WI38 (cell line): ENCODE measurements around the gene SH3RF3.

Experiments
- H3K4me3 ChIP-seq: 2 replicates; pipeline ENCODE4 v1.5.1; 2011; ENCODE audit warnings: low read depth, mild to moderate bottlenecking, control low read depth, low read length
- TF ChIP-seq, protein P1 (sequence below): IDR thresholded peaks from 2 replicates; pipeline ENCODE4 v1.5.1; 2012; ENCODE audit warnings: low read depth, mild to moderate bottlenecking, control low read depth, low read length

The SH3RF3 gene

DNA sequence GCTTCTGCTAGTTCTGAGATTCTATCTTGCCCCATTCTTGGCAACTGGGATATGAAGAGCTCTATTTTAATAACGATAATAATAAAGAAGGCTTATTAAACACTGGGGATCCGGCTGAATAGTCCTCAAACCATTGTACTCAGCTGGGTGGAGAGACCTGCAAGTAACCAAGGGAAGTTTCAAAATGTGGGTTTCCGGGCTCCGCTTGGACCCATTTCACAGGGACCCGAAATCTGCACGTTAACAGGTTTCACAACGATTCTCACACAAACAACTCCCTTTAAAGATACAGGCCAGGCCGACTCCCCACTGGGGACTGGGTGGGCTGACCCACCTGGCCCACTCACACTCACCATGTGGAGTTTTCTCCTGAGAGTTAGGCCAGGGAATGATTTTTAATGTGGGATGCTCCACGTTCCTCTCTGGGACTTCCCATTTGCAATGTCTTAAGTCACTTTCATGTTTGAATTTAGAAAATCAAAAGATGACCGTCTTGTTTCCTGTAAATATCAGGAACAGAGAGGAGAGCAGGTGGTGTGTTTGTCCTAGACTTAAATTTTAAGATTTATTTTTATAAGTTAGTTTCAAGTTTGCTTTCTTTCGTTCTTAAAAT is 96.3 kb downstream of the SH3RF3 start:
- H3K4me3 ChIP-seq: no peak overlapping the region
- TF ChIP-seq, protein P1, sequence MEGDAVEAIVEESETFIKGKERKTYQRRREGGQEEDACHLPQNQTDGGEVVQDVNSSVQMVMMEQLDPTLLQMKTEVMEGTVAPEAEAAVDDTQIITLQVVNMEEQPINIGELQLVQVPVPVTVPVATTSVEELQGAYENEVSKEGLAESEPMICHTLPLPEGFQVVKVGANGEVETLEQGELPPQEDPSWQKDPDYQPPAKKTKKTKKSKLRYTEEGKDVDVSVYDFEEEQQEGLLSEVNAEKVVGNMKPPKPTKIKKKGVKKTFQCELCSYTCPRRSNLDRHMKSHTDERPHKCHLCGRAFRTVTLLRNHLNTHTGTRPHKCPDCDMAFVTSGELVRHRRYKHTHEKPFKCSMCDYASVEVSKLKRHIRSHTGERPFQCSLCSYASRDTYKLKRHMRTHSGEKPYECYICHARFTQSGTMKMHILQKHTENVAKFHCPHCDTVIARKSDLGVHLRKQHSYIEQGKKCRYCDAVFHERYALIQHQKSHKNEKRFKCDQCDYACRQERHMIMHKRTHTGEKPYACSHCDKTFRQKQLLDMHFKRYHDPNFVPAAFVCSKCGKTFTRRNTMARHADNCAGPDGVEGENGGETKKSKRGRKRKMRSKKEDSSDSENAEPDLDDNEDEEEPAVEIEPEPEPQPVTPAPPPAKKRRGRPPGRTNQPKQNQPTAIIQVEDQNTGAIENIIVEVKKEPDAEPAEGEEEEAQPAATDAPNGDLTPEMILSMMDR: no peak

DNA sequence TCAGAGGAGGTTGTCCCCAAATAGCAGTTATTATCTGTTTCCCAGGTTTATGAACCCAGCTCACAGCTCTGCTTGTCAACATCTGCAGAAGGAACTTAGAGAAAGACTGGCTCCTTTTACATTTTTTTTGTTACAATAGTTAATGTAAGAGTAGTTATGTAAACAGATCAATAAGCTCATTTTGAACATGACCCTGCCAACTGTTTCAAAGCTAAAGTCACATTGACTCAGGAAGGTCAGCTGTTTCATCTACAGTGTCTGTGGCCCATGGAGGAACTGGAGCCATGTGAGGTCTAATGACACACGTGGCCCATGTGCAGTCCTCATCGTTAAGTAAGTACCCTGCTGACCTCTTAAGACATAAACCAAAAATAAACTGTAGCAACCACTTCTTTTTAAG is 97.1 kb downstream of the SH3RF3 start:
- TF ChIP-seq, protein P1: no peak
- H3K4me3 ChIP-seq: no peak overlapping the region

DNA sequence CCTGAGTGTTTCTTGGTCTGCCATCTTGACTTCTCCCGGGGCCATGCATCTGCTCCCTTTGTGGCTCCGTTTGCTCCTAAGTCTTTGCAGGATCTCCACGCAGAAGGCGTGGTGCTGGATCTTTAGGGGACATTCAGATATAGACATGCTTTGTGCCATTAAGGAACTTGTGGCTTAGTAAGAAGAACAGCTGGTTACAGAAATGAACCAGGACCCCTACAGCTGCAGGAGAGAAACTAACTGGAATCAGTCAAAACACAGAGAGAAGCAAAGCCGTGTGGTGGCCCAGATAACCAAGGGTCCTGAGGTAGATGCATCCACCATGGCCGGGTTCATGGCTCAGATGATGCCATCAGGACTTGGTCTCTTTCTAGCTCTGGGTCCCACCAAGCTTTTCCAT is 97.6 kb downstream of the SH3RF3 start:
- TF ChIP-seq, protein P1: no peak
- H3K4me3 ChIP-seq: no peak overlapping the region

DNA sequence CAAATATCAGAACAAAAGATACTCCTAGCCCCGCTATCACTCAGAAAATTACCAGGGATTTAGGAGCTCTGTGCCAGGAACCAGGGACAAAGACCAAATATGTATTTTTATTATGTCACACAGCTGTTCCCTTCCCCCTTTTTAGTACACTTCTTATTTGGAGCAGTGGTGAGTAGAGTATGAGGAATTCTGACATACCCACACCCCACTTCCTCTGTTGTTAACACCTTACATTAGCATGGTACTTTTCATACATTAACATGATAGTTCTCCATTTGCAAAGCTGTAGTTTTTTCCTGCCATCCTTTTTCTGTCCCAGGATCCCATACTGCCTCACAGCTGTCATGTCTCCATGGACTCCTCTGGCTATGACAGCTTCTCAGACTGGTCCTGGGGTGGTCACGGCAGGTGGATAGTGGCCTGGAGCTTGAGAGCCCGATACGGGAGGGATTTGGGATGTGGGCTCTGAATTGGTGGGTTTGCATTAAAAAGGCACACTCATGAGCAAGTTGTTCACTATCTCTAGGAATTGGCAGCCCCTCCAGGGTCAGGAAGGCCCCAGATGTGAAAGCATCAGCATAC is 100.2 kb downstream of the SH3RF3 start:
- no peak overlapping the region for H3K4me3 ChIP-seq
- TF ChIP-seq, protein P1: no peak

DNA sequence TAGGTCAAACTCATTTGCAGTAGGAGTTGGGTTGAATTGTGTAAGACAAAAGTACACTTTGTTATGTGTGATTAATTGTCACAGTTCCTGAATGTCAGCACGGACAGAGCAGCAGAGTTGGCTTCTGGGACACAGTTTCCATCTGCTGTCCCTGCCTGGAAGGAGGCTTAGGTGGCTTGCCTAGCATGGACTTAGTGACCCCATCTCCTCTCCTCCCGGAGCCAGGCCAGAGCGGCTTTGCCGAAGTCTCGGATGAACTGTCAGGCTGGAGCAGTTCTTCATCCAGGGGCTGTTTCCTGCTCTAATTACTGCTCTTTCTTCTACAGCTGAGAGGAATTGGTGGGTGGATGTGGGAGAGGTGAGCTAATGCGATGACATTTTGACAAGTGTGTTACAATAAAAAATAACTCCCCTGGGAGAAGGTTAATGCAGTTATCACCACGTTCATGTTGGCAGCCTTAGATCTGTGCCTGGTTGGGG is 102.0 kb downstream of the SH3RF3 start:
- TF ChIP-seq, protein P1: no peak
- no peak overlapping the region for H3K4me3 ChIP-seq

DNA sequence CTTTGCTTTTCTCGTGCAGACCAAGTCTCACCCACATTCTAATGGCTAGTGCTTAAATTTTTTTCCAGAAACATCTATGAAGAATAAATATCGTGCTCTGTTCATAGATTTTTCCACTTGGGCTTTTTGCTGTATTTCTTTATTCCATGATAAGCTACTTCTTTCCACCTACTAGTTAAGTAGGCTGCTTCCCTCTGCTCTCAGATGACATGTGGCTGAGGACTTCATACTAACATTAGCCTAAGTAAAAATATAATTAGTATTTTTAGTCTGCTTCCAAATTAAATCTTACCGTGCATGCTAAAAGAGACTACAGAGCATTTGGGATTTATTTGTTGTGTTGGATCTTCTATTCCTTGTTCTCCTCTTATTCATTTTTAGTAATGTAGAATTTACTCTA is 102.4 kb downstream of the SH3RF3 start:
- TF ChIP-seq, protein P1: no peak
- no peak overlapping the region for H3K4me3 ChIP-seq

DNA sequence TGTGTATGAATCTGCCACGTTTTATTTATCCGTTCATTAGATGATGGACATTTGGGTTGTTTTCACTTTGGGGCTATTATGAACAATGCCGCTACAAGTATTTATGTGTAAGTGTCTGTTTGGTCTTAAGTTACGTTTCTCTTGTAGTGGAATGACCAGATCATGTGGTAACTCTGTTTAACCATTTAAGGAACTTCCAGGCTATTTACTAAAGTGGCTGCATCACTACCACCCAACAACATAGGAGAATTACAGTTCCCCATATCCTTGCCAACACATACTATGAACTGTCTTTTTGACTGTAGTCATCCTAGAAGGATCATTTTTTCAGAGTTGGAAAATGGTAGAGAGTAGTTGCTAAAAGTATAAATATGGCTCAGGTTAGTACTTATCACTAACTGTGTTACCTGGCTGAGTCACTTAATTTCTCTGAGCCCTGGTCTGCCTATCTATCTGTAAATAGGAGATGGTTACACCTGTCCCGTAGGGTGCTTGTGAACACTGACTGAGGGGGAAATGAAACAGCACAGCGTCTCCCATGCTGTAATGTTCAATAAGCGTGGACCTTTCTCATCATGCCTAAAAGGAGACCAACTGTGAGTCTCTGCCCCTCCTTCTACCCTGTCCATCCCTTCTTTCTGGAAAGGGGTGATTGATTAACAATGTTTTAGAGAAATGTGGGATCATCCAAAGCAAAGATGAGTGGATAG is 103.1 kb downstream of the SH3RF3 start:
- H3K4me3 ChIP-seq: no peak overlapping the region
- TF ChIP-seq, protein P1: no peak
